Measurements from ENCODE around the gene AGRN. TPM values are rescaled to one million over a fixed set of nuclear protein-coding genes. Genes with fewer than 3 reads are reported as not detected.

The AGRN gene
- total and polyA plus RNA-seq, 2 of the 4 experiments (the other 2 are of a cell fraction), result 8.1 to 115 TPM

DNA sequence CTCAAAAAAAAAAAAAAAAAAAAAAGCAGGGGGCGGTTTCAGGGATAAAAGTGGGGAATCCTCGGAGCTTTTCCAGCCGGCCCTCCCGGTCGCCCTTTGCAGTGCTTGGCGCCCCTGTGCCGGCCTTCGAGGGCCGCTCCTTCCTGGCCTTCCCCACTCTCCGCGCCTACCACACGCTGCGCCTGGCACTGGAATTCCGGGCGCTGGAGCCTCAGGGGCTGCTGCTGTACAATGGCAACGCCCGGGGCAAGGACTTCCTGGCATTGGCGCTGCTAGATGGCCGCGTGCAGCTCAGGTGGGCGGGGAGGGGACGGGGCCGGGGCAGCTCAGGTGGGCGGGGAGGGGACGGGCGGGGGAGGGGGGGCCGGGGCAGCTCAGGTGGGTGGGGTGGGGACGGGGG is 28.8 kb downstream of the AGRN start:
- peaks cover 7% of the 10 kb centered on the region for H4K20me1 ChIP-seq (ENCODE audit: insufficient read depth, low read length)
- no peak for TF ChIP-seq CEBPB (IDR thresholded peaks at IDR 0.05; ENCODE audit: low read depth, low read length)
- H4K8ac ChIP-seq (ENCODE audit: low read depth in 2 of 2, low read length in 2 of 2), result no peak overlapping the region
- H2BK20ac ChIP-seq (ENCODE audit: low read depth, low read length), result no peak overlapping the region
- in situ Hi-C loops (cut with MboI; ENCODE audit: low sequenced_read_pairs), result no loop called here
- no peaks in the 10 kb centered on the region for H3K4me1 ChIP-seq (ENCODE audit: control insufficient read depth, insufficient read depth, low read length)
- no peak for DNase-seq
- ChIA-PET POLR2A (ENCODE audit: unreplicated experiment) (no interaction called here), CTCF (no interaction called here)
- no peak overlapping the region for H3K4me2 ChIP-seq (ENCODE audit: low read depth, low read length)
- intact Hi-C loops (cut with micrococcal nuclease), result no loop called here
- no peak overlapping the region for H3K27ac ChIP-seq (ENCODE audit: insufficient read depth, low read length)
- H3K9me3 ChIP-seq (ENCODE audit: control insufficient read depth, insufficient read depth, low read length), result no peaks in the 10 kb centered on the region
- 96% methylated on average over 11 of the region's 28 CpGs; no CpG with 5 or more reads in 1 of the 2 experiments for WGBS, 2 experiments (ENCODE audit: extremely low coverage in 2 of 2, insufficient read length in 1 of 2)
- H2BK120ac ChIP-seq (ENCODE audit: low read depth, low read length), result no peak overlapping the region
- H4K5ac ChIP-seq (ENCODE audit: low read depth, low read length), result no peak overlapping the region
- no peaks in the 10 kb centered on the region for H3K27me3 ChIP-seq (ENCODE audit: control insufficient read depth, insufficient read depth, low read length)
- no peak overlapping the region for H4K91ac ChIP-seq (ENCODE audit: insufficient read depth, low read depth, low read length)
- no TSS peak for BruUV-seq (replicated peaks)
- H2AFZ ChIP-seq (replicated peaks; ENCODE audit: low read length, poor library complexity), result no peak overlapping the region
- no peak overlapping the region for H2BK5ac ChIP-seq (ENCODE audit: low read depth, low read length, poor library complexity, severe bottlenecking)
- H2BK15ac ChIP-seq (ENCODE audit: low read depth, low read length), result no peak overlapping the region
- no peak overlapping the region for H3K23ac ChIP-seq (ENCODE audit: low read depth, low read length)
- dilution Hi-C loops (cut with HindIII; ENCODE audit: low sequenced_read_pairs, unreplicated experiment), result no loop called here
- no peak overlapping the region for H2AK9ac ChIP-seq (replicated peaks; ENCODE audit: low read depth, low read length, poor library complexity)
- no peak for ATAC-seq (ENCODE audit: low read depth)
- H3K9me1 ChIP-seq (ENCODE audit: insufficient read depth, low read length), result no peaks in the 10 kb centered on the region
- H3K79me1 ChIP-seq (ENCODE audit: low read depth in 1 of 2, low read length in 2 of 2), result peaks cover 5 to 13% of the 10 kb centered on the region in 2 experiments; a peak in 3 of 4 replicates
- no peak overlapping the region for H3K18ac ChIP-seq (ENCODE audit: low read depth, low read length)
- no peak overlapping the region for H3K4ac ChIP-seq (ENCODE audit: low read depth, low read length)
- H3K9ac ChIP-seq (ENCODE audit: low read depth, low read length), result no peak overlapping the region
- H3K4me3 ChIP-seq (ENCODE audit: insufficient read depth, low read depth, low read length), result no peak overlapping the region
- H3K14ac ChIP-seq (replicated peaks; ENCODE audit: low read depth, low read length), result no peak overlapping the region
- H3K36me3 ChIP-seq (ENCODE audit: control insufficient read depth, insufficient read depth, low read length), result peaks cover 77% of the 10 kb centered on the region
- H3K56ac ChIP-seq (ENCODE audit: extremely low read depth, insufficient read depth, low read length), result no peak overlapping the region
- H2AK5ac ChIP-seq (ENCODE audit: low read depth, low read length), result no peak overlapping the region

Measured in IMR-90 (cell line).